HG03469 (cell line): ENCODE data around the gene AGBL2.
"Not testable (repeated sequence)": the region's sequence is repeated elsewhere in the genome, so short reads cannot be mapped to it uniquely, and the experiment has no call there.

Source experiments
- ATAC-seq: cut with Tn5 transposase; IDR thresholded peaks from one replicate; pipeline ENCODE4 v1.9.1; 2021; ENCODE audit warnings: mild to moderate bottlenecking, moderate library complexity, moderate number of reproducible peaks; ENCODE audit not compliant: unreplicated experiment

AGBL2 gene

GRCh38 chr11:47640506-47640905 is 74.7 kb downstream of the AGBL2 start:
- ATAC-seq = not testable (repeated sequence)

- ATAC-seq = not testable (repeated sequence)
Observed at GRCh38 chr11:47636331-47636730, 78.8 kb downstream of the AGBL2 start.

DNA sequence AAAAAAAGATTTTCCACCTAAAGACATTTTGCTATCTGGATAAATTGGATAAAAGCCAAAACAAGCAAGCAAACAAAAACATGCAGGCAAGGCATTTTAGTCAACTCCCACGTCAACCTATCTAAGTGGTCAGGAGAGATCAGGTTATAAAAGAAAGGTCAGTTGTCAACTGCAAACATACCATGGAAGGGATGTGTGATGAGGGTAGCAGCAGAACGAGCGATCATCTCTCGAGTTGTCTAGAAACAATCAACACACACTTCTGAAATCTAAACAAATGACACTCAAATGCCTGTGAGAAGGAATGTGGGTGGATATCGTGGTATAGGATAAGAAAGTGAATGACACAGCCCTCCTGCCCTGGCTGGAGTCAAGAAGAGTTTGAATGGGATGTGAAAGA is 83.7 kb downstream of the AGBL2 start:
- no peak for ATAC-seq

GRCh38 chr11:47628026-47628425 is 87.1 kb downstream of the AGBL2 start:
- ATAC-seq = no peak

GRCh38 chr11:47626234-47626633 is 88.9 kb downstream of the AGBL2 start:
- no peak for ATAC-seq

DNA sequence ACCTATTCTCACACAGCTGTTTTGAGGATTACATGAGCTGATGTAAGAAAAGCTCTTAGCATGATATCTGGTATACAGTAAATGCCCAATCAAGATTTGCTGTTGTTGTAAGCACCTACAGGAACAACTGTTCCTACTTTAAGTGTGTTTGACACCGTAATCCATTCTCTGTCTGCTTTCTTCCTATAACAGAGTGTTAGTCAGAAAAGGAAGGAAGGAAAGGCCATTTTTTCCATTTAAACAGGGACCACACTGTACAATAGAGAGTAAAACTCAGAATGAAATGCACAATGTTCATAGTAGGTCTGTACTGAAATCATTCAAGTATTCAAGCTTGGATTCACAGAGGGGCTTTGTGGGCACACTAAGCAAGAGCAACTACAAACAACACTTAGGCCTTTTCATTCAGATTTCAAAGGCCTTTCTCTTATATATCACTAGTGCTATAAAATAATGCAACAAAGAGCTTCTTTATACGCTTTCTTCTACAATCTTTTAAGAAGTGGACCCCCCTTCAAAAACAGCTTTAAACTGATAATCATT is 94.3 kb downstream of the AGBL2 start:
- no peak for ATAC-seq

GRCh38 chr11:47617417-47617809 is 97.8 kb downstream of the AGBL2 start:
- no peak for ATAC-seq

DNA sequence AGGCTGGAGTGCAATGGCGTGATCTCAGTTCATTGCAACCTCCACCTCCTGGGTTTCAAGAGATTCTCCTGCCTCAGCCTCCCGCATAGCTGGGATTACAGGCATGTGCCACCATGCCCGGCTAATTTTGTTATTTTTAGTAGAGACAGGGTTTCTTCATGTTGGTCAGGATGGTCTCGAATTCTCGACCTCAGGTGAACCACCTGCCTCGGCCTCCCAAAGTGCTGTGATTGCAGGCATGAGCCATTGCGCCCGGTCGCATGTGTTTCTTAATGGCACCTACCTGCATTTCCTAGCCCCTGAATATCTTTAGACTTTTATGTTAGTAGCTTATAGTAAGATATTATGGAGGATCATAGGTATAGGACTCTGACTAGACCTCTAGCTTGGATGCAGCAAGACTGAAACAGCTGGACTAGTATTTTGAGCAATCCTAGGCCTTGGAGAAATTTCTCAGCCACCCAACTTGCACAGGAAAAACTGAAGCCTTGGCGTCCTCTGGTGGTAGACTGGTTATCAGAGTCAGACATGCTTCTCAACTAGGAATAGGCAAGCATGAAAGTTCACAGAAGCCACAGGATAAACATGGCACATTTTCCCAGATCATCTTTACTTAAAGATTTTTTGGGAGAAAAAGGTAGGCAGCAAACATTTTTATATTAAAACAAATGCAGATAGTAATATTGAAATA is 98.3 kb downstream of the AGBL2 start:
- no peak for ATAC-seq

DNA sequence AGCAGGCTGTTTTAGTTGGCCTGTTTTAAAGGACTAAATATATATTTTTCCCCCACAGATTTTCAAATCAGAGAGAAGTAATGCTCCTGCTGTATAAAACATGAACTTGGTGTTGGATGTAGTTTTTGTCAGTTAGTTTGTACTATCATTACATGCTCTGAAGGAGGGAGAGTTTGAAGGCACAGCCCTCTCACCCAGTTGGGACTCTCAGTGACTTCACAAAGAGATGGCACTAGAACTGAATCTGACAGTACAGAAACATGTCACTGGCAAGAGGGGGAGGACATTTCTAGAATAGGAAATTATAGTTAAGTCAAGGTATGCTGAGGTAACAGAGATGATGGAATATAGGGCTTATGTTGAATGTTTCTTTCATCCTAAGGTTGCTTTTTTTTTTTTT is 99.9 kb downstream of the AGBL2 start:
- ATAC-seq = no peak

DNA sequence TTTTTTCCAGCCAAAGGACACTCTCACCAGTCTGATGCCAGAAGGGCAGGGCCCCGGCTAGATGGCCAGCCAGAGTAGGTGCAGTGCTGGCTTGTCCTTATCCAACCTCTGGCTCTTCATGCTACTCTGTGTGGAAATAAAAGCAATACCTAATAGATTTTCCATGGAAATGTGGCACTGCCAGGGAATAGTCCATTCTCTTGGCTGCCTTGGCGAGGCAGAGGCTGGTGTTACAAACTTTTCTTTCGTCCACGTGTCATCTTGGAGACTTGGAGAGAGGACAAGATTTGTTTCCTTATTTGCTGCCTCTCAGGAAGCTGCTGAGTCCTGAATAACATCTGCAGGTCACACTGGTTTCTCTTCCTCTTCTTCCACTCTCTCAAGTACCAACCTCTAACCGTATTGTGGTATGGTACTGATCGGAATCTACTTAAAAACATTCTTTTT is 103.8 kb downstream of the AGBL2 start:
- peak; percentile 93 for ATAC-seq

GRCh38 chr11:47609675-47610074 is 105.5 kb downstream of the AGBL2 start:
- no peak for ATAC-seq
